Progenitor cell of endocrine pancreas (in vitro differentiated cells): ENCODE results near the gene KCNT1. TPM values are rescaled to one million over a fixed set of nuclear protein-coding genes. Genes with fewer than 3 reads are reported as not detected.

ENCODE experiments used
- DNase-seq: peaks from one replicate; pipeline ENCODE4 v3.0.0; 2021; ENCODE audit warnings: low spot score; ENCODE audit not compliant: unreplicated experiment
- H3K27ac Mint-ChIP-seq: 2 replicates; pipeline ENCODE4 v1.8.0; 2021; ENCODE audit warnings: mild to moderate bottlenecking, moderate library complexity, mixed read lengths
- H3K27me3 Mint-ChIP-seq: 2 replicates; pipeline ENCODE4 v1.8.0; 2021; ENCODE audit warnings: mixed read lengths
- H3K36me3 Mint-ChIP-seq: 2 replicates; pipeline ENCODE4 v1.8.0; 2022; ENCODE audit warnings: mixed read lengths; ENCODE audit not compliant: insufficient read depth
- H3K4me1 Mint-ChIP-seq: 2 replicates; pipeline ENCODE4 v1.8.0; 2021; ENCODE audit warnings: low read depth, mixed read lengths
- H3K4me3 Mint-ChIP-seq: 2 replicates; pipeline ENCODE4 v1.8.0; 2021; ENCODE audit warnings: low read depth, mild to moderate bottlenecking, moderate library complexity, mixed read lengths
- H3K9me3 Mint-ChIP-seq: 2 replicates; pipeline ENCODE4 v1.8.0; 2021; ENCODE audit warnings: low read depth, mixed read lengths
- total RNA-seq: library from RNA; stranded (reverse); gene quantifications from 2 replicates; pipeline ENCODE4 v1.2.1, GENCODE V29; 2021
- TF ChIP-seq, protein P1 (sequence below): fragments of 200-600 bp; sonication (generic); IDR thresholded peaks from one replicate; pipeline ENCODE4 v1.5.0; 2021; ENCODE audit warnings: antibody characterized with exemption, mild to moderate bottlenecking; ENCODE audit not compliant: unreplicated experiment

Gene KCNT1
- total RNA-seq, 1 donor from 2014 or later, result not detected

- no peaks in the 10 kb centered on the region for H3K4me1 Mint-ChIP-seq
- H3K27me3 Mint-ChIP-seq, result peaks cover 10% of the 10 kb centered on the region
- H3K9me3 Mint-ChIP-seq, result no peaks in the 10 kb centered on the region
- H3K27ac Mint-ChIP-seq, result no peak overlapping the region
- no peak for DNase-seq
- no peaks in the 10 kb centered on the region for H3K36me3 Mint-ChIP-seq
- H3K4me3 Mint-ChIP-seq, result no peak overlapping the region
- TF ChIP-seq, protein P1, sequence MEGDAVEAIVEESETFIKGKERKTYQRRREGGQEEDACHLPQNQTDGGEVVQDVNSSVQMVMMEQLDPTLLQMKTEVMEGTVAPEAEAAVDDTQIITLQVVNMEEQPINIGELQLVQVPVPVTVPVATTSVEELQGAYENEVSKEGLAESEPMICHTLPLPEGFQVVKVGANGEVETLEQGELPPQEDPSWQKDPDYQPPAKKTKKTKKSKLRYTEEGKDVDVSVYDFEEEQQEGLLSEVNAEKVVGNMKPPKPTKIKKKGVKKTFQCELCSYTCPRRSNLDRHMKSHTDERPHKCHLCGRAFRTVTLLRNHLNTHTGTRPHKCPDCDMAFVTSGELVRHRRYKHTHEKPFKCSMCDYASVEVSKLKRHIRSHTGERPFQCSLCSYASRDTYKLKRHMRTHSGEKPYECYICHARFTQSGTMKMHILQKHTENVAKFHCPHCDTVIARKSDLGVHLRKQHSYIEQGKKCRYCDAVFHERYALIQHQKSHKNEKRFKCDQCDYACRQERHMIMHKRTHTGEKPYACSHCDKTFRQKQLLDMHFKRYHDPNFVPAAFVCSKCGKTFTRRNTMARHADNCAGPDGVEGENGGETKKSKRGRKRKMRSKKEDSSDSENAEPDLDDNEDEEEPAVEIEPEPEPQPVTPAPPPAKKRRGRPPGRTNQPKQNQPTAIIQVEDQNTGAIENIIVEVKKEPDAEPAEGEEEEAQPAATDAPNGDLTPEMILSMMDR, result no peak
Measured at GRCh38 chr9:135690836-135691570, 11.0 kb upstream of the KCNT1 start.

DNA sequence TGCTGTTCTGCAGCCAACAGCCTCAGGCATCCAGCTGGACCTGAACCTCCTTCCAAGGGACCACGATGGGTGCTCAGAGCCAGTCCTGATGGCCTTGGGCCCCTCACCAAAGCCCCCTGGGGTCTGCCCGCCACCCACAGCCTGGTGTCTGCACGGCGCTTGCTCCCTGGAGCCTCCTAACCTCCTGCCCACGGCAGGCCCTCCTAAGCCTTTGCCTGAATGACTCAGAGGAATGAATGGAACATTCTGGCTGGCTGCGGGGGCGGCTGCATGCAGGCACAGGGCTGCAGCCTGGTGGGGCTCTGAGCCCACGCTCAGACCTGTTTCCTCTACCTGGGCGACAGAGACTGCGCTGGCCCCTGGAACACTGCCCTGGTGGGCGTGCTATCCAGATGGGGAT lies 9.6 kb upstream of the KCNT1 start:
- Mint-ChIP-seq H3K27ac (no peak overlapping the region), H3K36me3 (no peaks in the 10 kb centered on the region), H3K9me3 (no peaks in the 10 kb centered on the region), H3K4me1 (no peaks in the 10 kb centered on the region), H3K4me3 (no peak overlapping the region), H3K27me3 (peaks cover 10% of the 10 kb centered on the region)
- no peak for DNase-seq
- TF ChIP-seq, protein P1, result no peak

DNA sequence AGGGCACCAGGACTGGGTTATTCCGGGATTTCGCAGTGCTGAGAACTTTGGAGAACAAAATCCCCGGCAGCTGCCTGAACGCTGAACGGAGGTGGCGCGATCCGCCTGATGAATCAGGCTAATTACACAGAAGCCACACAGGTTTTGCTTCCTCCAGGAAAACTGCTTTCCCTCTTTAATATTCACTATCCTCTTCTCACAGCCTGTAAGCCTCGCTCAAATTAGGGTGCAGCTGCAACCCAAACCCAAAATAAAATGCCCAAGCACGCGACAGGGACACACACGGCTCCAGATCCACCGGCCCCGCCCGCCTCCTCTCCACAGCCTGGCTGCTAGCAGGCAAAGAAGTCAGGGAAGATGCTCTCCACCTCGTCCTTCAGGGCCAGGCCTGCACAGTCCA lies 8.7 kb upstream of the KCNT1 start:
- no peaks in the 10 kb centered on the region for H3K4me1 Mint-ChIP-seq
- no peaks in the 10 kb centered on the region for H3K9me3 Mint-ChIP-seq
- H3K4me3 Mint-ChIP-seq, result no peak overlapping the region
- H3K27ac Mint-ChIP-seq, result no peak overlapping the region
- TF ChIP-seq, protein P1, result no peak
- no peaks in the 10 kb centered on the region for H3K36me3 Mint-ChIP-seq
- no peak for DNase-seq
- peaks cover 10% of the 10 kb centered on the region for H3K27me3 Mint-ChIP-seq

DNA sequence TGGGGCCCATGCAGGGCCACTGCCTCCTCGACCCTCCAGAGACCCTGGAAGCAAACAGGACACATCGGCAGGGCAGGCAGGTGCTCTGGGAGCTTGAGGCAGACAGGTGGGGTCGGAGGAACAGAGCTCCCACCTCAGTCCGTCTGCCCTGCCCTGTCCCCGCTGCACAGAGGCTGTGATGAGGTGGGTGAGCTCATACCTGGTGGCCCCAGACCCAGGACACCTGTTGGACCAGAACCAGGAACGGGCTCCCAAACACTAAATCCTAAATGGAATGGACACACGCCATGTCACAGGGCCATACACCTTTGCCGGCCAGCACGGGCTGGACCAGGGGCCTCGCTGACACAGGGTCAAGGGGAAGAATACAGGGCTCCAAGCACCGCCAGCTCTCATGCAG lies 8.2 kb upstream of the KCNT1 start:
- H3K36me3 Mint-ChIP-seq, result no peaks in the 10 kb centered on the region
- H3K4me3 Mint-ChIP-seq, result no peak overlapping the region
- DNase-seq, result no peak

GRCh38 chr9:135694414-135694813 lies 7.6 kb upstream of the KCNT1 start:
- no peaks in the 10 kb centered on the region for H3K9me3 Mint-ChIP-seq
- H3K27ac Mint-ChIP-seq, result no peak overlapping the region
- H3K4me3 Mint-ChIP-seq, result no peak overlapping the region
- peaks cover 10% of the 10 kb centered on the region for H3K27me3 Mint-ChIP-seq
- no peaks in the 10 kb centered on the region for H3K4me1 Mint-ChIP-seq
- no peak for DNase-seq
- TF ChIP-seq, protein P1, result no peak
- no peaks in the 10 kb centered on the region for H3K36me3 Mint-ChIP-seq

More for the DNA sequence above, 8.2 kb upstream of the KCNT1 start:
- peaks cover 10% of the 10 kb centered on the region for H3K27me3 Mint-ChIP-seq
- H3K9me3 Mint-ChIP-seq, result no peaks in the 10 kb centered on the region
- H3K27ac Mint-ChIP-seq, result no peak overlapping the region
- H3K4me1 Mint-ChIP-seq, result no peaks in the 10 kb centered on the region
- TF ChIP-seq, protein P1, result no peak
